GM19351 (cell line): ENCODE results near the gene PIP.
"Not testable (repeated sequence)": the region's sequence is repeated elsewhere in the genome, so short reads cannot be mapped to it uniquely, and the experiment has no call there.

Source experiments
- ATAC-seq: cut with Tn5 transposase; IDR thresholded peaks from one replicate; pipeline ENCODE4 v1.9.1; 2021; ENCODE audit warnings: mild to moderate bottlenecking, moderate library complexity; ENCODE audit not compliant: unreplicated experiment

PIP gene

GRCh38 chr7:143176128-143176527, 44.3 kb downstream of the PIP start:
- no peak for ATAC-seq

GRCh38 chr7:143177374-143178119, 45.7 kb downstream of the PIP start:
- no peak for ATAC-seq

GRCh38 chr7:143180771-143181170, 48.9 kb downstream of the PIP start:
- ATAC-seq: not testable (repeated sequence)

GRCh38 chr7:143181349-143181748, 49.5 kb downstream of the PIP start:
- ATAC-seq: no peak

- ATAC-seq: no peak
These were observed 51.1 kb downstream of the PIP start, which contains the start of gene TAS2R39 for GRCh38 chr7:143183024-143183423. TAS2R39 (plus strand) TSS chr7:143183419; CDS start chr7:143183419, 0 bp downstream.

GRCh38 chr7:143185551-143185950, 53.7 kb downstream of the PIP start:
- no peak for ATAC-seq

- ATAC-seq: no peak
These were observed 57.1 kb downstream of the PIP start for GRCh38 chr7:143188994-143189393.
